Activated CD4-positive, alpha-beta T cell treated with anti-CD3 and anti-CD28 coated beads for 48 hours (primary cell): ENCODE measurements around the gene METTL14.
"Not testable (repeated sequence)": the region's sequence is repeated elsewhere in the genome, so short reads cannot be mapped to it uniquely, and the experiment has no call there.

ENCODE experiments used
- DNase-seq: peaks from one replicate; pipeline ENCODE4 v3.0.0-alpha.2; 2020

Gene METTL14

DNA sequence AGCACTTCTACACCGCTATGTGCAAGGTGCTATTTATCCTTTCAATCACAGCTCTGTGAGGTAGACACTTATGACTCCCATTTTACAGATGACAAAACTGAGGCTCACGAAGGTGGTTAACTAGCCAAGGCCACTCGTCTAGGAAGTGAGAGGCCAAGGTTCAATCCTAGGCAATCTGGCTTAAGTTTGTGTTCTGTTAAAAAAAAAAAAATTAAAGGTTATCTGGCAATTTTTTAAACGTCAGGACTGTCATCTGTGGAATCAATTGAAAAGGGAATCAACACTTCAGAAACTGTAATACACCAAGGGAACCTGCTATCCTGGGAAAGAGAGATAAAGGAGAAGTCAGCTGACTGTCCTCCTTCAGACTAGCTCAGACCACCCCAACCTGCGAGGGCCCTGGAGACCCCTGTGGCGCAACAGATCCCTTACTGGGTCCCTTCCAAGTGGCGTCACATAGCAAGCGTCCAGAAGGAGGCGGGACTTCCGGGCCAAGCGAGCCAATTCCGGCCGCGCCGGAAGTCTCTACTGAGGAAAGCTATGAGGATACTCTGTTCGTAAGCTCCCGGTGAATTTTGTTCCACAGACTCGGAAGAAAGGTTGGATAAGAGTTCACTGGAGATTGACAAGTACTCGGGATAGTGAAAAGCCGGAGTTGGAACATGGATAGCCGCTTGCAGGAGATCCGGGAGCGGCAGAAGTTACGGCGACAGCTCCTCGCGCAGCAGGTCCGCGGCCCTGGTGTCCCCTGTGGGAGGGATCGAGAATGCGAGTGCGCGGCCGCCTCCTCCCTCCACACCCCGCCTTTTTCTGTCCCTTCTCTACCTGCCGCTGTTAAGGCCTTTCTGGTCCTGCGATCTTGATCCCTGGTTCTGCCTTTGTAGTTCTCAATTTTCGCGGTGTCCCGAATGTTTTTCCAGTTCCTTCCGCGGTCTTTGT lies at the start of gene METTL14:
TSS of gene METTL14 (plus strand) at position 520 of the 939 bp plus-strand sequence. CDS start at position 663, 143 bp downstream.
- DNase-seq: peak; percentile 91

DNA sequence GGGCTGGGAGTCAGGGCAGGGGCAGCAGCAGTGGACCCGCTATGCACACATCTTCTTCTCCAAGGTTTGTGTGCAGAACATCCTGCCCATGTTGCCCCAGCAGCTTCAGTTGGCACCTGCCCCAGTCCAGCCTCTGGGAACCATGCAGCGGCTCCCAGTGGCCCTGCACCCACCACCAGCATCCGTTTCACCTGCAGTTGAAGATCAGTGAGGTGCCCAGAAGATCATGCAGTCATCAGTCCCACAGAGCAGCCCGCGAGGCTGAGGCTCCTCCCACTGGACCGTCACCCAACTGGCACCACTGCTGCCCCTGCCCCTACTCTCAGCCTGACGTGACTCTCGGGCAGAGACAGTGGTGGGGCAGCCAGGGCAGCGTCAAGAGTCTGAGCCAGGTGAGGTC lies 49.1 kb upstream of the METTL14 start:
- DNase-seq: not testable (repeated sequence)

- peak; percentile 49 for DNase-seq
Measured at GRCh38 chr4:118664665-118665064, 20.5 kb upstream of the METTL14 start.

GRCh38 chr4:118669220-118669619 lies 16.0 kb upstream of the METTL14 start:
- DNase-seq: peak; percentile 52

DNA sequence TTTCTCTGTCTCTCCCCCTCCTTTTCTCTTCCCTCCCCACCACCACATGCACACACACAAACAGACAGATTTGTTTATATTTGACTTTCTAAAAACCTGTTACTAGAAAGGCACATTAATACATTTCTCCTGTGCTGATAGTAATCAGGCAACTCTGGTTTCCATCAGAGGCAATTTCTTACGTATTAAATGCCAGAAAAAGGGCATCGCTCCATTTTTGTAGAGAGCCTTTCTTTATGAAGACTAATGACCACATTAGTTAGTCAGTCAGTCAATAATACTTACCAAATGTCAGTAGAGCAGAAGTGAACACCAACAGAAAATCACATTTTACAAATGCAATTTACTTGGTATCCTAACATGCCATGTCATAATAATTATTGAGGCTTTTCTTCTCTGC lies 14.2 kb upstream of the METTL14 start:
- not testable (repeated sequence) for DNase-seq

DNA sequence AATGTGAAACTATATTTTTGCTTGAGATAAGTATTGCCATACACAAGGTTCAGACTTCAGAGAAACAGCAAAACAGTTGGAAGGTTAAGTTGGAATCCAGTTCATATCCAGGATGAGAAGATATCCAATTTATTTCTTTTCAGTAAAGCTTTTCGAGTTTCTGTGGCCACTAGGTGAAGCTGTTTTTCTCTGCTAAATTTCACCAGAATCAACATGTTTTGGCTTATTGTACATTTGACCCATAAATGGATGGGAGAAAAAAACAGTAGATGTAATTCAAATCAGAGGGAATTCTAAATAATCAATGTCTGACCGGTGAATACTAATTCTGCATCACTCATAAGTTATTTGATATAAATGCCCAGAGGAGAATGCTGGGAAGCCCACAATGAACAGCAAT lies 9.1 kb upstream of the METTL14 start:
- DNase-seq: no peak

- no peak for DNase-seq
Measured at GRCh38 chr4:118680808-118681207, 4.4 kb upstream of the METTL14 start.

DNA sequence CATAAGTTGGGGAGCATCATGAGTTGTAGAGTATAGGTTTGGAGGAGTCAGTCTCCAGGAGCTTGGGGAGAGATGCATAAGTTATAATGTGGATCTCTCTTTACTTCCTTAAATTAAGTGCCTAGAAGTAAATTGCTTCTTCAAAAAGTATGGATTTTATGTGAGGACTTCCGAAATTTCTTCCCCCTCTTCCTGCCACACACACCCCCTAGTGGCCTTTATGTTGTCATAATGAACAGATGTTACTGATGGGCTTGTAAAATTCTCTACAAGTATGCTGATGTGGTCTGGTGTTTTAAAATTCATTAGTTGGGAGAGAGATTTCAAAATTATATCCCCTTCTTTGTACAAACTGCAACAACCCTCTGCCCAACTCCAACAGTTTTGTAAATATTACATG lies 2.3 kb upstream of the METTL14 start:
- DNase-seq: no peak

DNA sequence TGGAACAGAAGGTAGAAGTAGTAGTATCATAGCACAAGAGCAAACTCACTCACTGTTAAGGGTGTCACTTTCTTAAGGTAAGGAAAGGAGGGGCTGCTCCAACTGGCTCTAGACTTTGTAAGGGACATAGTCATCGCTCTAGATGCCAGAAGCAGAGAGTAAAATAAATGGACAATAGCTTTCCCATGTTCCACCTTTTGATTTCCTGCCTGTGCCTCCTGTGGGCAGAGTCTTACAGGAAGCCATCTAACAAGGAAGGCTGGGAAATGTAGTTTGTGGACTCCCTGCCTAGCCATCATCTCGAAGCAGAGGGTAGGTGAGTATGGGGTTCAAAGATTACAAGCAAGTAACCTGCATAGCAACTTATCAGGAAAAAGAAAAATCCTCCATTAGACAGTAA lies 1.7 kb upstream of the METTL14 start:
- no peak for DNase-seq

- DNase-seq: no peak
Measured at GRCh38 chr4:118703118-118703517, 17.9 kb downstream of the METTL14 start.

GRCh38 chr4:118711052-118711451 lies 25.9 kb downstream of the METTL14 start:
- no peak for DNase-seq

DNA sequence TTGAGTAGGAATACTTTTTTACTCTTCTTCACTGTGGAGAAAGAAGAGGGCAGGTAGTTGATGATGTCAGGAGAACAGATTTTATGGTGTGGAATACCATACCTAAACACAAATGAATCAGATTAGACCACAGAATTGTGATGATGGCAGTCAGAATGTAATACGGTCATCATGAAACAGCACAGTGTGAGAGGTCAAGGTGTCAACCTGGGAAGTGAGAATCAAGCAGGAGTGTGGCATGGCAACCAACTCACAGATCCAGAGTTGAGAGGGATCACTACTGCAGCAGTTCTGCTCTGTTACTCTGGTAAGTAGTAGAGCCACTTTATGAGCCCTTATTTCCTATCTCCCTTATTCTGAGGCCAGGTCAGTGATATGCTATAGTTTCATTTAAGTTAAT lies 27.7 kb downstream of the METTL14 start:
- DNase-seq: peak; percentile 22

GRCh38 chr4:118714682-118715081 lies 29.5 kb downstream of the METTL14 start:
- DNase-seq: no peak

DNA sequence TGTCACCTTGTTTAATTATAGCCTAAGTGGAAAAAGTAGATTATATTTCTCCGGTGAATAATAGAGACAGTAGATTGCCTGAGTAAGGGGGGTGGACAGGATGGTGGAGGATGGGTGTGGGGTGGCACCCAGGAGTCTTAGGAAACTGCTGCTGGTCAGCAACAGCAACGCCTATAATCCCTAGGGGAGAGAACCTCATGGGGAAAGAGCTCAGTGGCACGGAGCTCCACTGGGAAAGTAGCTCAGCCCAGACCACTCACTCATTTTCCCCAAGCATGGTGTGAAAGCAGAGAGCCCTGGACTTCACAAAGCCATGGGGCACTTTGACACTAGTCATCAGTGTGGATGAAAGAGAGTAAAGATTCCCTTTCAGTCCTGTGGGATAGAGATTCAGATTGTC lies 31.1 kb downstream of the METTL14 start:
- DNase-seq: no peak

DNA sequence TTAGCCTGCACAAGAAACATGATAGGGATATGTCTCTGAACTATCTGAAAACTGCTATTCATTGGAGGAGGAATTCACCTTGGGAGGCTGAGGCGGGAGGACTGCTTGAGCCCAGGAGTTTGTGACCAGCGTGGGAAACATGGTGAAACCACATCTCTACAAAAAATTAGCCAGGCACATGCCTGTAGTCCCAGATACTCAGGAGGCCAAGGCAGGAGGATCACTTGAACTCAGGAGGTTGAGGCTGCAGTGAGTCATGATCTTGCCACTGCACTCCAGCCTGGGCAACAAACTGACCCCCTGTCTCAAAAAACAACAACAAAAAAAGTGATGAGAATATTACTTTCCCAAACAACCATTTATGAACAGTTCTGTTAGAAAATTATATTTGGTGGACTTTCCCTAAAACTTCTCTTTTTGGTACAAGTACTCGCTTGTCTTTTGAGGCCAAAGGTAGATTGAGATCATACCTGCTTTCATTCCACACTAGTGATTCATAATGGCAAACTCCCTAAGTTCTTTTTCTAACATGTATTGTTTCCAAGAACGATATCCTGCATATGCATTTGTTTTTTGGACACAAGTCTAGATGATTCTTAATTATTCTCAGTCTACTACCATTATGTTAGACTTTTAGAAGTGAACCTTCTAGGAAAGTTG lies 33.4 kb downstream of the METTL14 start:
- no peak for DNase-seq

GRCh38 chr4:118721752-118722151 lies 36.6 kb downstream of the METTL14 start:
- DNase-seq: no peak

- no peak for DNase-seq
Measured at GRCh38 chr4:118723369-118723768, 38.2 kb downstream of the METTL14 start.

GRCh38 chr4:118727360-118727759 lies 42.2 kb downstream of the METTL14 start:
- no peak for DNase-seq

GRCh38 chr4:118729287-118730286 lies 44.4 kb downstream of the METTL14 start:
- no peak for DNase-seq

DNA sequence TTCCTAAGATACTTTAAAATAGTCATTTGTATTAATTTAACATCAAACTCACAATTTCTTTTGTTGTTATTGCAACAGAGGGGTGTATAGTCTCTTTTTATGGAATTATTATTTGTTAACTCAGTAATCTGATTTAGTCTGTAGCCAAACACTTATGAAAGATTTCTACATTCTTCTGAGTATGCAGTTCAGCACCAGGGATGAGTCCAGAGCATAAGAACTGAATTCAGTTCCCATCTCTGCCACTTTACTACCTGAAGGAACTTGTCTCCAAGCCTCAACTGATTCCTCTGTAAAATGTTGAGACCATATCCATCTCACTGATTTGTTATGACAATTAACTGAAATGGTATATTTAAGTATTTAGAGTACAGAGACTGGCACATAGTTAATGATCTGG lies 45.5 kb downstream of the METTL14 start:
- DNase-seq: no peak

GRCh38 chr4:118732591-118733330 lies 47.6 kb downstream of the METTL14 start:
- no peak for DNase-seq
